Fibroblast of the aortic adventitia (primary cell): ENCODE measurements around the gene HS3ST4. TPM values are rescaled to one million over a fixed set of nuclear protein-coding genes. Genes with fewer than 3 reads are reported as not detected.

Experiments
- DNase-seq: peaks from one replicate; pipeline ENCODE4 v3.0.0-alpha.2; 2010; ENCODE audit warnings: low read depth
- H3K4me3 ChIP-seq: 2 replicates; pipeline ENCODE4 v1.5.1; 2011; ENCODE audit warnings: low read depth, mild to moderate bottlenecking, control low read depth, low read length, moderate library complexity
- small RNA-seq: library from RNA; depleted of rRNA; stranded (forward); fragments of <200 nt; gene quantifications from one replicate; pipeline ENCODE3, GENCODE V24; 2012
- total RNA-seq: library from RNA; depleted of rRNA; stranded (reverse); fragments of >200 nt; gene quantifications from 2 replicates; pipeline ENCODE4 v1.2.3, GENCODE V29; 2012; ENCODE audit warnings: low replicate concordance
- TF ChIP-seq, protein P1 (sequence below): IDR thresholded peaks from 2 replicates; pipeline ENCODE4 v1.5.1; 2011; ENCODE audit warnings: mild to moderate bottlenecking, low read length, control low read depth, inconsistent platforms; ENCODE audit not compliant: insufficient read depth

The HS3ST4 gene
- total RNA-seq, 1 donor = not detected

DNA sequence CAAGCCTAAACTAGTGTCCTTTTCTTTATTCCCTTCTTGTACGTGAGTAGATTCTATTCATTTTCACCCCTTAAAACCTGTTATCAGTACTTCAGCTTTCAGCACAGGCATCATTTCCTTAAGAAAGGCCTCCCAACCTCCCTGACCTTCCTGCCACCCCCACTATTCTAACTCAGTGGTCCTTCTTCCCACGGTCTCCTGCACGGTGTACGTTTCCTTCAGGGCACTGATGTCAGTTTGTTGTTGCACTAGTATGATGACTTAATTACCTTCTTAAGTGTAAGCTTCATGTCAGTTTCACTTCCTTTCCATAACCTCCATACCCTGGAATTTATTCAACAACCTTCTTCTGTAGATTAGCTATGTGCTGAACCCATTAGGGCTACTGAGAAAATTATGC lies 484.2 kb downstream of the HS3ST4 start:
- no peak overlapping the region for H3K4me3 ChIP-seq
- TF ChIP-seq, protein P1, sequence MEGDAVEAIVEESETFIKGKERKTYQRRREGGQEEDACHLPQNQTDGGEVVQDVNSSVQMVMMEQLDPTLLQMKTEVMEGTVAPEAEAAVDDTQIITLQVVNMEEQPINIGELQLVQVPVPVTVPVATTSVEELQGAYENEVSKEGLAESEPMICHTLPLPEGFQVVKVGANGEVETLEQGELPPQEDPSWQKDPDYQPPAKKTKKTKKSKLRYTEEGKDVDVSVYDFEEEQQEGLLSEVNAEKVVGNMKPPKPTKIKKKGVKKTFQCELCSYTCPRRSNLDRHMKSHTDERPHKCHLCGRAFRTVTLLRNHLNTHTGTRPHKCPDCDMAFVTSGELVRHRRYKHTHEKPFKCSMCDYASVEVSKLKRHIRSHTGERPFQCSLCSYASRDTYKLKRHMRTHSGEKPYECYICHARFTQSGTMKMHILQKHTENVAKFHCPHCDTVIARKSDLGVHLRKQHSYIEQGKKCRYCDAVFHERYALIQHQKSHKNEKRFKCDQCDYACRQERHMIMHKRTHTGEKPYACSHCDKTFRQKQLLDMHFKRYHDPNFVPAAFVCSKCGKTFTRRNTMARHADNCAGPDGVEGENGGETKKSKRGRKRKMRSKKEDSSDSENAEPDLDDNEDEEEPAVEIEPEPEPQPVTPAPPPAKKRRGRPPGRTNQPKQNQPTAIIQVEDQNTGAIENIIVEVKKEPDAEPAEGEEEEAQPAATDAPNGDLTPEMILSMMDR = no peak

DNA sequence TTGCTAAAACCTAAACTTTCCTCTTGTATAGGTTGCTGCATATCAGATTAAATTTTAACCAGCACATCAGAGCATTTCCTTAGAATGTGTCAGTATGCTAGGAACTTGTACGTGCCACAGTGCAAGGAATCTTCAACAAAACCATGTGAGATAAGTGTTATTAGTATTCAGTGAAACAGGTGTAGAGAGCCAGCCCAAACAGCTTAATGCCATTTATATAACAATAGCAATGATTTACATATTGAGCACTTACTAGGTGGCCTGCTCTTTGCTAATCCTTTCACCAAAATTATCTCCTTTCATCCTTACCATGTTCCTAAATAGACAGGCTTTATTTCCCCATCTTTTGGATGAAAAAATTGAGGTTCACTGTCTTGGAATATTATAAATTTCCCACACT lies 485.7 kb downstream of the HS3ST4 start:
- no peak for DNase-seq
- no peak overlapping the region for H3K4me3 ChIP-seq
- TF ChIP-seq, protein P1 = no peak

More for the DNA sequence above, 484.2 kb downstream of the HS3ST4 start:
- DNase-seq = no peak

DNA sequence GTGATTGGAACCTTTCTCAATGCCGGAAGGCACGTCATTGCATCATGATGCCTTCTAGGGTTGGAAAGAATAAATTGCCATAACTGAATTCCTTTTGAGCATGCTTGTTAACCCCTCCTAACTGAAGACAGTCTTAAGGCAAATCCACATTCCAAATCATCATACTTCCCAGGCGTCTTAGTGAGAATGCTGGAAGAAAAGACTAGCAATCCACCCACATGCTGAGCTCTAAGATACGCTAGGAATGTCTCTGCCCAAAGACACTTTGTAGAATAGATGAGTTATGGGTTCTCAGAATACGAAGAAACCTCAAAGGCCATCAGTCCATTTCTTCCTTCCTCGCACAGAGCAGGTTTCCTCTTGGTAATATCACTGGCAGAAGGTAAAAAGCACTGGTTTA lies 486.5 kb downstream of the HS3ST4 start:
- DNase-seq = no peak
- TF ChIP-seq, protein P1 = no peak
- no peak overlapping the region for H3K4me3 ChIP-seq

DNA sequence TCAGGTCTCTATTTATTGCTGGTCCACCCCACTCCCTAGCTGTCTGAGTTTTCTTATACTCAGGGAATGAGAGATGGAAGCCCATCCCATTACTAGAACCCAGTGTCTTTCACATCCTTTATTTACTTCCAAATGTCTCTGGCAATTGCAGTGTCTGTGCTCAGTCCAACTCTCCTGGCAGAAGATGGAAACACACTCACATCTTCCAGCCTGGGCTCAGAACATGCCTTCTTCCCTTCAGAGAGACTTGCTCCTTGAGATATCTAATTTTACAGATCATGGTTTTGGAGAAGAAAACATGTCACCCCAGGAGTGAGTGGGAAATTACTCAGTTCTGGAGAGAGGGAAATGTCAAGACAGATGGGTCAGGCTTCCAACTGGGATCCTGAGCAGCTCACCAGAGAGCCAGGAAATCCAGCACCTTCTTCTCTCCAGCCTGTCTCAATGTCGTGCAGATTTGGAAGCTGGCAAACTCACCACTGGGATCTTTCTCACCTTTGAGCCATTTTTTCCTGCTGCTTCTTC lies 494.4 kb downstream of the HS3ST4 start:
- no peak overlapping the region for H3K4me3 ChIP-seq
- TF ChIP-seq, protein P1 = no peak
- no peak for DNase-seq

Small RNA genes lying within 50 kb of the gene (small RNA-seq; reads per million reads assigned to genes)
- gene HMGN2P3 = not detected
- gene MIR548W = not detected
- not detected for gene RNA5SP405
